ENCODE measurements around the gene FAM177A1. TPM values are rescaled to one million over a fixed set of nuclear protein-coding genes. Genes with fewer than 3 reads are reported as not detected.
"Not testable (repeated sequence)": the region's sequence is repeated elsewhere in the genome, so short reads cannot be mapped to it uniquely, and the experiment has no call there.

Gene FAM177A1
- total RNA-seq, 3 donors from 2014 or later (not counting 1 experiment from before 2014, with no cell fraction given), result 73.8 to 131 (median 79.6) TPM

DNA sequence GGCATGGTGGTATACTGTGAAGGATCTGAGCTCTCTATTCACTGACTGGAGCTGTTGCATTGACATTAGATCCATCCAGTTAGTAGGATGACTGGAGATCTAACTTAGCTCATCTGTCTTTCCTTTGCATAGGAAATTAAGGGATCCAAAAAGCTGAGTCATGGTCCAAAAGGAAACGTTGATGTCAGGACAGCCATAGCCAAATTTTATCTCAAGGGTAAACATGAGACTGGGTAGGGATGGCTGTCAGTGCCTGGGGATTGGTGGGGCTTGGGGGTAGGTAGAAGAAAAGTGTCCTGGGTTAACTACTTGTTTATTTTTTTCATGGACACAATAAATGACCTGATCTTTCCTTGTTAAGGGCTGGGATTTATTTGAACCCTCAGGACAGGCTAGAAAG is 4.6 kb downstream of the FAM177A1 start:
- 45% methylated on average over 1 of the region's 1 CpG for WGBS (ENCODE audit: insufficient coverage)
- Mint-ChIP-seq H3K4me3 (no peak overlapping the region), H3K9me3 (no peaks in the 10 kb centered on the region), H3K4me1 (peaks cover 16 to 21% of the 10 kb centered on the region in 2 donors), H3K27me3 (ENCODE audit: low read depth in 2 of 2) (no peaks in the 10 kb centered on the region), H3K27ac (no peak overlapping the region), H3K36me3 (no peaks in the 10 kb centered on the region)
- H3K9me3 ChIP-seq (ENCODE audit: control insufficient read depth, insufficient read depth, low read length), result no peaks in the 10 kb centered on the region
- H3K4me1 ChIP-seq (ENCODE audit: control insufficient read depth, insufficient read depth, low read length), result peaks cover 11% of the 10 kb centered on the region
- peaks cover 12% of the 10 kb centered on the region for H3K36me3 ChIP-seq (ENCODE audit: control insufficient read depth, insufficient read depth, low read length)
- ATAC-seq (no peak), DNase-seq (no peak)
- no peak overlapping the region for H3K27ac ChIP-seq (ENCODE audit: low read length)
- H3K4me3 ChIP-seq (ENCODE audit: low read length), result no peak overlapping the region
- TF ChIP-seq, protein P1, sequence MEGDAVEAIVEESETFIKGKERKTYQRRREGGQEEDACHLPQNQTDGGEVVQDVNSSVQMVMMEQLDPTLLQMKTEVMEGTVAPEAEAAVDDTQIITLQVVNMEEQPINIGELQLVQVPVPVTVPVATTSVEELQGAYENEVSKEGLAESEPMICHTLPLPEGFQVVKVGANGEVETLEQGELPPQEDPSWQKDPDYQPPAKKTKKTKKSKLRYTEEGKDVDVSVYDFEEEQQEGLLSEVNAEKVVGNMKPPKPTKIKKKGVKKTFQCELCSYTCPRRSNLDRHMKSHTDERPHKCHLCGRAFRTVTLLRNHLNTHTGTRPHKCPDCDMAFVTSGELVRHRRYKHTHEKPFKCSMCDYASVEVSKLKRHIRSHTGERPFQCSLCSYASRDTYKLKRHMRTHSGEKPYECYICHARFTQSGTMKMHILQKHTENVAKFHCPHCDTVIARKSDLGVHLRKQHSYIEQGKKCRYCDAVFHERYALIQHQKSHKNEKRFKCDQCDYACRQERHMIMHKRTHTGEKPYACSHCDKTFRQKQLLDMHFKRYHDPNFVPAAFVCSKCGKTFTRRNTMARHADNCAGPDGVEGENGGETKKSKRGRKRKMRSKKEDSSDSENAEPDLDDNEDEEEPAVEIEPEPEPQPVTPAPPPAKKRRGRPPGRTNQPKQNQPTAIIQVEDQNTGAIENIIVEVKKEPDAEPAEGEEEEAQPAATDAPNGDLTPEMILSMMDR (IDR thresholded peaks at IDR 0.05), result no peak
- intact Hi-C loops (cut with micrococcal nuclease), result no loop called here
- no peaks in the 10 kb centered on the region for H3K27me3 ChIP-seq (ENCODE audit: control insufficient read depth, insufficient read depth, low read length)

- Mint-ChIP-seq H3K27ac (no peak overlapping the region), H3K27me3 (ENCODE audit: low read depth in 2 of 2) (no peaks in the 10 kb centered on the region), H3K9me3 (no peaks in the 10 kb centered on the region), H3K4me3 (no peak overlapping the region), H3K4me1 (peaks cover 10 to 15% of the 10 kb centered on the region in 2 donors), H3K36me3 (no peaks in the 10 kb centered on the region)
- Histone ChIP-seq H3K9me3 (ENCODE audit: control insufficient read depth, insufficient read depth, low read length) (no peaks in the 10 kb centered on the region), H3K36me3 (ENCODE audit: control insufficient read depth, insufficient read depth, low read length) (peaks cover 15% of the 10 kb centered on the region), H3K4me3 (ENCODE audit: low read length) (no peak overlapping the region), H3K27ac (ENCODE audit: low read length) (no peak overlapping the region), H3K4me1 (ENCODE audit: control insufficient read depth, insufficient read depth, low read length) (peaks cover 9% of the 10 kb centered on the region), H3K27me3 (ENCODE audit: control insufficient read depth, insufficient read depth, low read length) (no peaks in the 10 kb centered on the region)
- intact Hi-C loops (cut with micrococcal nuclease), result no loop called here
- ATAC-seq, result no peak
- no peak for DNase-seq
- WGBS (ENCODE audit: insufficient coverage), result no CpG with 5 or more reads among the region's 1 CpG
- TF ChIP-seq, protein P1 (IDR thresholded peaks at IDR 0.05), result no peak
Measured at GRCh38 chr14:35051796-35052195, 5.7 kb downstream of the FAM177A1 start.

GRCh38 chr14:35052637-35053036 is 6.6 kb downstream of the FAM177A1 start:
- H3K27ac ChIP-seq (ENCODE audit: low read length), result no peak overlapping the region
- ATAC-seq, result no peak
- Mint-ChIP-seq H3K27ac (no peak overlapping the region), H3K9me3 (no peaks in the 10 kb centered on the region), H3K4me1 (peaks cover 3 to 10% of the 10 kb centered on the region in 2 donors), H3K27me3 (ENCODE audit: low read depth in 2 of 2) (no peaks in the 10 kb centered on the region), H3K36me3 (no peaks in the 10 kb centered on the region), H3K4me3 (no peak overlapping the region)
- no peak overlapping the region for H3K4me3 ChIP-seq (ENCODE audit: low read length)
- H3K4me1 ChIP-seq (ENCODE audit: control insufficient read depth, insufficient read depth, low read length), result peaks cover under 1% of the 10 kb centered on the region
- H3K36me3 ChIP-seq (ENCODE audit: control insufficient read depth, insufficient read depth, low read length), result peaks cover 15% of the 10 kb centered on the region
- TF ChIP-seq, protein P1 (IDR thresholded peaks at IDR 0.05), result no peak
- 100% methylated on average over 2 of the region's 2 CpGs for WGBS (ENCODE audit: insufficient coverage)
- intact Hi-C loops (cut with micrococcal nuclease), result no loop called here
- no peaks in the 10 kb centered on the region for H3K27me3 ChIP-seq (ENCODE audit: control insufficient read depth, insufficient read depth, low read length)
- H3K9me3 ChIP-seq (ENCODE audit: control insufficient read depth, insufficient read depth, low read length), result no peaks in the 10 kb centered on the region
- DNase-seq, result no peak

DNA sequence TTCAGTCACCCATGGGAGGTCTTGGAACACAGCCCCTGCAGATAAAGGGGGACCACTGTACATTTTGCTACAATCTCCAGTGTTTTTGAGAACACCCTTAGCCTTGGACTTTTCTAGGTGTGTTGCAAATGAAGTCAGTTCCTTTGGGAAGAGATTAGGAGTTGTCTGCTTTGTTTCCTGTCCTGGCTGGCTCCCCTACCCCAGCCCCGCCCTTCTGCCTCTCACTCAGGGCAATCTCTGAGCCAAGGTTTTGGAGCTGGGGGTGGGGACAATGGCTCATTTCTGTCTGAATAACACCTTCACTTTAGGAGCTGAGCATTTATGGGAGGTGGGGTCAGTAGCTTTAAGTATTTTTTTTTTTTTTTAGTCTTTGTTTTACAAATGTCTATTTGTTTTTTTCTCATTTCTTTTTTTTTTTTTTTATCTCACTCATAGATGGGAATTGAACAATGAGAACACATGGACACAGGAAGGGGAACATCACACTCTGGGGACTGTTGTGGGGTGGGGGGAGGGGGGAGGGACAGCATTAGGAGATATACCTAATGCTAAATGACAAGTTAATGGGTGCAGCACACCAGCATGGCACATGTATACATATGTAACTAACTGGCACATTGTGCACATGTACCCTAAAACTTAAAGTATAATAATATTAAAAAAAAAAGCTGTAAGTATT is 15.2 kb downstream of the FAM177A1 start:
- H3K4me1 ChIP-seq (ENCODE audit: control insufficient read depth, insufficient read depth, low read length); DNase-seq; ATAC-seq; H3K27ac Mint-ChIP-seq; H3K36me3 Mint-ChIP-seq; H3K4me3 ChIP-seq (ENCODE audit: low read length); H3K4me1 Mint-ChIP-seq; H3K4me3 Mint-ChIP-seq; H3K9me3 Mint-ChIP-seq; H3K27me3 ChIP-seq (ENCODE audit: control insufficient read depth, insufficient read depth, low read length); intact Hi-C loops (cut with micrococcal nuclease); H3K9me3 ChIP-seq (ENCODE audit: control insufficient read depth, insufficient read depth, low read length); H3K27me3 Mint-ChIP-seq (ENCODE audit: low read depth in 2 of 2); H3K27ac ChIP-seq (ENCODE audit: low read length): not testable (repeated sequence)
- no CpG with 5 or more reads among the region's 1 CpG for WGBS (ENCODE audit: insufficient coverage)
- peaks cover 18% of the 10 kb centered on the region for H3K36me3 ChIP-seq (ENCODE audit: control insufficient read depth, insufficient read depth, low read length)

DNA sequence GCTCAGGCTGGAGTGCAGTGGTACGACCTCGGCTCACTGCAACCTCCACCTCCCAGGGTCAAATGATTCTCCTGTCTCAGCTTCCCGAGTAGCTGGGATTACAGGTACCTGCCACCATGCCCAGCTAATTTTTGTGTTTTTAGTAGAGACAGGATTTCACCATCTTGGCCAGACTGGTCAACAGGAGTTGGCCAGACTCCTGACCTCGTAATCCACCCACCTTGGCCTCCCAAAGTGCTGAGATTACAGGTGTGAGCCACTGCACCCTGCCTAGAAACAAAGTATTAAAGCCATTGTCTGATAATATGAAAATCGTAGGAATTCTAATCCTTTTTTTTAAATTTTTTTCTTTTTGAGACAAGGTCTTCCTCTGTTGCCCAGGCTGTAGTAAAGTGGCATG is 19.7 kb downstream of the FAM177A1 start:
- DNase-seq; H3K4me3 Mint-ChIP-seq; H3K27me3 Mint-ChIP-seq (ENCODE audit: low read depth in 2 of 2); H3K9me3 Mint-ChIP-seq; H3K9me3 ChIP-seq (ENCODE audit: control insufficient read depth, insufficient read depth, low read length); H3K4me1 ChIP-seq (ENCODE audit: control insufficient read depth, insufficient read depth, low read length); H3K27me3 ChIP-seq (ENCODE audit: control insufficient read depth, insufficient read depth, low read length); H3K27ac ChIP-seq (ENCODE audit: low read length); intact Hi-C loops (cut with micrococcal nuclease); H3K27ac Mint-ChIP-seq; ATAC-seq; H3K4me3 ChIP-seq (ENCODE audit: low read length); H3K4me1 Mint-ChIP-seq: not testable (repeated sequence)
- H3K36me3 Mint-ChIP-seq, result peaks cover 13% of the 10 kb centered on the region
- WGBS (ENCODE audit: insufficient coverage), result 92% methylated on average over 5 of the region's 5 CpGs
- H3K36me3 ChIP-seq (ENCODE audit: control insufficient read depth, insufficient read depth, low read length), result peaks cover 14% of the 10 kb centered on the region
